ENCODE results near the gene ZNF750.

DNA sequence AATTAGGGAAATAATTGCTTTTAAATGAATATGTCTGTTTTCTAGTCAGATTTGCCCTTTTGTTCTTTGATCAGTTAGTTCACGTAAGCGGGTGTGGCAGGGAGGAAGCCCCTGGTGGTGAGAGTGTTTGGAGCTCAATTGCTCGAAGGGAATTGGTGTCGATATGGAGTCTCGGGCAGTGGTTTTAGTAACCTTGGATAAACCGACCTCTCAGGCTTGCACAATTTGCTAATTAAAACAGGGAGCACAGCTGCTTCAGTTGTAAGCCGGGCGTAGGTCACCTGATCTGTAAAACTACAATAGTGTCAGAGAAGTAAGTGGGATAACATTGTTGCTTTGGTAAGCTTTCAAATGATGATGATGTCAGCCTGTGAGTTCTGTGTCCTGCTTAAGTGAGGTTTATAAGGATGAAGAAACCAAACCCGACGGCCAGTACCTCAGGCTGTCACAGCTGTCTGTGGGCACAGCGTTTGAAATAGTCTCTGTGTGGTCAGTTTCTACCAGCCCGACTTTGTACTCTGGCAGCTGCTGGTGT is 2.9 kb downstream of the ZNF750 start:
- TF ChIP-seq, protein P1, sequence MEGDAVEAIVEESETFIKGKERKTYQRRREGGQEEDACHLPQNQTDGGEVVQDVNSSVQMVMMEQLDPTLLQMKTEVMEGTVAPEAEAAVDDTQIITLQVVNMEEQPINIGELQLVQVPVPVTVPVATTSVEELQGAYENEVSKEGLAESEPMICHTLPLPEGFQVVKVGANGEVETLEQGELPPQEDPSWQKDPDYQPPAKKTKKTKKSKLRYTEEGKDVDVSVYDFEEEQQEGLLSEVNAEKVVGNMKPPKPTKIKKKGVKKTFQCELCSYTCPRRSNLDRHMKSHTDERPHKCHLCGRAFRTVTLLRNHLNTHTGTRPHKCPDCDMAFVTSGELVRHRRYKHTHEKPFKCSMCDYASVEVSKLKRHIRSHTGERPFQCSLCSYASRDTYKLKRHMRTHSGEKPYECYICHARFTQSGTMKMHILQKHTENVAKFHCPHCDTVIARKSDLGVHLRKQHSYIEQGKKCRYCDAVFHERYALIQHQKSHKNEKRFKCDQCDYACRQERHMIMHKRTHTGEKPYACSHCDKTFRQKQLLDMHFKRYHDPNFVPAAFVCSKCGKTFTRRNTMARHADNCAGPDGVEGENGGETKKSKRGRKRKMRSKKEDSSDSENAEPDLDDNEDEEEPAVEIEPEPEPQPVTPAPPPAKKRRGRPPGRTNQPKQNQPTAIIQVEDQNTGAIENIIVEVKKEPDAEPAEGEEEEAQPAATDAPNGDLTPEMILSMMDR (IDR thresholded peaks at IDR 0.05): no peak
- TF ChIP-seq TCF7L2 (IDR thresholded peaks at IDR 0.05; ENCODE audit: low read depth, low read length) (no peak), POLR2AphosphoS5 (IDR thresholded peaks at IDR 0.05; ENCODE audit: low read depth, low read length) (no peak)
- TF ChIP-seq, protein P2, sequence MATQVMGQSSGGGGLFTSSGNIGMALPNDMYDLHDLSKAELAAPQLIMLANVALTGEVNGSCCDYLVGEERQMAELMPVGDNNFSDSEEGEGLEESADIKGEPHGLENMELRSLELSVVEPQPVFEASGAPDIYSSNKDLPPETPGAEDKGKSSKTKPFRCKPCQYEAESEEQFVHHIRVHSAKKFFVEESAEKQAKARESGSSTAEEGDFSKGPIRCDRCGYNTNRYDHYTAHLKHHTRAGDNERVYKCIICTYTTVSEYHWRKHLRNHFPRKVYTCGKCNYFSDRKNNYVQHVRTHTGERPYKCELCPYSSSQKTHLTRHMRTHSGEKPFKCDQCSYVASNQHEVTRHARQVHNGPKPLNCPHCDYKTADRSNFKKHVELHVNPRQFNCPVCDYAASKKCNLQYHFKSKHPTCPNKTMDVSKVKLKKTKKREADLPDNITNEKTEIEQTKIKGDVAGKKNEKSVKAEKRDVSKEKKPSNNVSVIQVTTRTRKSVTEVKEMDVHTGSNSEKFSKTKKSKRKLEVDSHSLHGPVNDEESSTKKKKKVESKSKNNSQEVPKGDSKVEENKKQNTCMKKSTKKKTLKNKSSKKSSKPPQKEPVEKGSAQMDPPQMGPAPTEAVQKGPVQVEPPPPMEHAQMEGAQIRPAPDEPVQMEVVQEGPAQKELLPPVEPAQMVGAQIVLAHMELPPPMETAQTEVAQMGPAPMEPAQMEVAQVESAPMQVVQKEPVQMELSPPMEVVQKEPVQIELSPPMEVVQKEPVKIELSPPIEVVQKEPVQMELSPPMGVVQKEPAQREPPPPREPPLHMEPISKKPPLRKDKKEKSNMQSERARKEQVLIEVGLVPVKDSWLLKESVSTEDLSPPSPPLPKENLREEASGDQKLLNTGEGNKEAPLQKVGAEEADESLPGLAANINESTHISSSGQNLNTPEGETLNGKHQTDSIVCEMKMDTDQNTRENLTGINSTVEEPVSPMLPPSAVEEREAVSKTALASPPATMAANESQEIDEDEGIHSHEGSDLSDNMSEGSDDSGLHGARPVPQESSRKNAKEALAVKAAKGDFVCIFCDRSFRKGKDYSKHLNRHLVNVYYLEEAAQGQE (IDR thresholded peaks at IDR 0.05; ENCODE audit: insufficient read depth in 1 of 2, low read depth in 2 of 2, low read length in 1 of 2): no peak

Data from Panc1 (cell line).